ENCODE data around the gene ABCG1. TPM values are rescaled to one million over a fixed set of nuclear protein-coding genes. Genes with fewer than 3 reads are reported as not detected.

Gene ABCG1
- total and polyA plus RNA-seq, 11 donors, result 3.3 to 25.3 (median 13.5) TPM

- intact Hi-C loops (cut with DNase I), result loop anchor here in 4 of 10 donors (5.0 to 10.0 kb wide), 4 partner anchors 45 to 225 kb away; no protein-coding TSS in a partner anchor
- Histone ChIP-seq H3K4me3 (no peak overlapping the region), H3K27me3 (no peaks in the 10 kb centered on the region), H3K9me3 (no peaks in the 10 kb centered on the region), H3K27ac (peak overlapping the region in 6 of 12 donors; percentile 4 to 91 (median 85)), H3K36me3 (peaks cover 0 to 20% (median 3%) of the 10 kb centered on the region in 9 donors), H3K4me1 (peaks cover 22 to 82% (median 72%) of the 10 kb centered on the region in 12 donors)
- ATAC-seq (no peak), DNase-seq (peak in 1 of 5 donors; percentile 1)
- TF ChIP-seq POLR2A (IDR thresholded peaks at IDR 0.05) (no peak), CTCF (IDR thresholded peaks at IDR 0.05) (no peak)
- WGBS, 4 donors, result 84 to 98% (median 91%) methylated on average over 4 of the region's 4 CpGs
Measured at GRCh38 chr21:42230178-42230577, 11.2 kb downstream of the ABCG1 start.

GRCh38 chr21:42230636-42231035 lies 11.7 kb downstream of the ABCG1 start:
- ATAC-seq (no peak), DNase-seq (peak in 1 of 5 donors; percentile 16)
- intact Hi-C loops (cut with DNase I), result loop anchor here in 4 of 10 donors (5.0 to 10.0 kb wide), 4 partner anchors 46 to 226 kb away; no protein-coding TSS in a partner anchor
- no peak overlapping the region for H3K4me3 ChIP-seq
- TF ChIP-seq POLR2A (IDR thresholded peaks at IDR 0.05), result no peak
- TF ChIP-seq CTCF (IDR thresholded peaks at IDR 0.05), result no peak
- no peaks in the 10 kb centered on the region for H3K27me3 ChIP-seq
- H3K4me1 ChIP-seq, result peaks cover 26 to 86% (median 77%) of the 10 kb centered on the region in 12 donors
- H3K9me3 ChIP-seq, result no peaks in the 10 kb centered on the region
- 63 to 73% (median 65%) methylated on average over 13 of the region's 13 CpGs for WGBS, 4 donors
- H3K36me3 ChIP-seq, result peaks cover 0 to 18% (median 3%) of the 10 kb centered on the region in 9 donors
- peak overlapping the region in 7 of 12 donors; percentile 4 to 91 (median 83) for H3K27ac ChIP-seq

- Histone ChIP-seq H3K36me3 (peaks cover 0 to 7% (median 0%) of the 10 kb centered on the region in 9 donors), H3K9me3 (no peaks in the 10 kb centered on the region), H3K27ac (peak overlapping the region in 7 of 12 donors; percentile 29 to 91 (median 88)), H3K4me3 (no peak overlapping the region), H3K4me1 (peaks cover 28 to 97% (median 88%) of the 10 kb centered on the region in 12 donors), H3K27me3 (no peaks in the 10 kb centered on the region)
- ATAC-seq, result no peak
- DNase-seq, result peak in 1 of 5 donors; percentile 20
- TF ChIP-seq POLR2A (IDR thresholded peaks at IDR 0.05) (no peak), CTCF (IDR thresholded peaks at IDR 0.05) (no peak)
- intact Hi-C loops (cut with DNase I), result loop anchor here in 4 of 10 donors (5.0 to 10.0 kb wide), 4 partner anchors 47 to 227 kb away; no protein-coding TSS in a partner anchor
- 91 to 100% (median 97%) methylated on average over 2 of the region's 2 CpGs for WGBS, 4 donors
Measured at GRCh38 chr21:42231756-42232155, 12.8 kb downstream of the ABCG1 start.

- intact Hi-C loops (cut with DNase I), result loop anchor here in 4 of 10 donors (5.0 to 10.0 kb wide), 4 partner anchors 48 to 228 kb away; no protein-coding TSS in a partner anchor
- no peak for TF ChIP-seq CTCF (IDR thresholded peaks at IDR 0.05)
- no peak for TF ChIP-seq POLR2A (IDR thresholded peaks at IDR 0.05)
- Histone ChIP-seq H3K36me3 (peaks cover 0 to 2% (median 0%) of the 10 kb centered on the region in 9 donors), H3K9me3 (no peaks in the 10 kb centered on the region), H3K4me1 (peaks cover 28 to 98% (median 91%) of the 10 kb centered on the region in 12 donors), H3K4me3 (peak overlapping the region in 1 of 12 donors; percentile 62), H3K27ac (peak overlapping the region in 11 of 12 donors; percentile 60 to 91 (median 85)), H3K27me3 (no peaks in the 10 kb centered on the region)
- DNase-seq, result peak in 1 of 5 donors; percentile 20
- 79 to 85% (median 81%) methylated on average over 8 of the region's 8 CpGs for WGBS, 4 donors
- ATAC-seq, result no peak
Measured at GRCh38 chr21:42232176-42232825, 13.4 kb downstream of the ABCG1 start.

Measured in heart left ventricle (tissue), 16 donors.